Stomach (tissue), 4 donors: ENCODE data around the gene HSPB7.

Experiments
- CTCF ChIP-seq, 7 experiments: fragments of 450-650 bp in 4 of 7; fragments of 200-600 bp in 3 of 7; sonication (generic) in 3 of 7; IDR thresholded peaks; one replicate each; pipeline ENCODE4 v1.5.1; 2016 to 2019; ENCODE audit warnings: antibody characterized with exemption in 7 of 7, control low read depth in 2 of 7, mild to moderate bottlenecking in 1 of 7
- EP300 ChIP-seq: sonication (generic); formaldehyde crosslinking; IDR thresholded peaks from one replicate; pipeline ENCODE4 v1.6.1; 2017; ENCODE audit warnings: antibody characterized with exemption
- POLR2A ChIP-seq, 4 donors: fragments of 450-650 bp; IDR thresholded peaks; one replicate each; pipeline ENCODE4 v1.6.1; 2016; ENCODE audit warnings: antibody characterized with exemption in 4 of 4, control low read depth in 2 of 4, mild to moderate bottlenecking in 1 of 4, moderate library complexity in 1 of 4
- POLR2AphosphoS5 ChIP-seq, 3 donors: sonication (generic); formaldehyde crosslinking; IDR thresholded peaks; one replicate each; pipeline ENCODE4 v1.6.1; 2016; ENCODE audit warnings: antibody characterized with exemption in 3 of 3

- TF ChIP-seq CTCF (IDR thresholded peaks at IDR 0.05): no peak
- TF ChIP-seq POLR2AphosphoS5 (IDR thresholded peaks at IDR 0.05): no peak
- no peak for TF ChIP-seq EP300
- no peak for TF ChIP-seq POLR2A (IDR thresholded peaks at IDR 0.05)
These were observed 47.4 kb upstream of the HSPB7 start for GRCh38 chr1:16065269-16065576.
